ENCODE data around the gene MANSC1.
"Not testable (repeated sequence)": the region's sequence is repeated elsewhere in the genome, so short reads cannot be mapped to it uniquely, and the experiment has no call there.

The MANSC1 gene

GRCh38 chr12:12364787-12365445, 14.9 kb upstream of the MANSC1 start:
- DNase-seq = no peak

GRCh38 chr12:12358528-12358927, 8.5 kb upstream of the MANSC1 start:
- DNase-seq = no peak

- no peak for DNase-seq
These were observed 7.8 kb upstream of the MANSC1 start for GRCh38 chr12:12357719-12358461.

DNA sequence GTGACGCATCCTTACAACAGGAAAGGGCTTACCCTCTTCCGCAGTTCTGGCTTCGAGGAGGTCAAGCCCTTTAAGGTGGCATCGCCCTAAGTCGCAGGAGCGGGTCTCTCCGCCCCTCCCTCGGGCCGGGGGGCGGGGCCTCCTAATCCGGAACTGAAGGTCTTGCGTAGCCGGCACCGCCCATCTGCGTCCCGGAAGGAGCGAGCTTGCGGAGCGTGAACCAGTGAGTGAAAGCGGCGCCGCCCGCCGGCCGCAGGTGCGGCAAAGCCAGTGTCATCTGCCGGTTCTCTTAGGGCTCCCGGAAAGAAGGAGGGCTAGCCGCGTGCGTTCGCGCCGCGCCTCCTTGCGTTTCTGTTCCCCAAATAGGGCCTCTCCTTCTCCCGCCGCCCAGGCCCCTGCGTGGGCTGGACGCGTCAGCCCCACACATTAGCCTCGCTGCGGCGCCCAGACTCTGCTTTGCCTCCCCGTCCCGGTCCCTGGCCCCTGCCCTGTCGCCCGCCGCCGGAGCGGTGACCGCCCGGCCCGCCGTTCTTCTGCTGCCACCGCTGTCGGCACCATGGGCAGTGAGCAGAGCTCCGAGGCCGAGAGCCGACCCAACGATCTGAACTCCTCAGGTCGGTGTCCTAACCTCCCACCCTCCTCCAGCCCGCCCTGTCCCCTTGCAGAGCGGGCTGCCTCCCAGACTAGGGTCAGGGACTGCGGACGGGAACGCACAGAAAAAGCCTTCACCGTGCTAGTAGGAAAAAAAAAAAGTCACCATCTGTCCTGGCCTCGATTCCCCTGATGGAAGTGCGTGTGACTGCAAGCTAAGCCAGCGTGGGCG, 7.1 kb upstream of the MANSC1 start, which contains the start of gene BORCS5:
Gene BORCS5 (plus strand): TSS at position 183 of the 823 bp plus-strand sequence. CDS start 374 bp downstream, at position 557.
- DNase-seq = peak; percentile 81

GRCh38 chr12:12356467-12356895, 6.4 kb upstream of the MANSC1 start:
- no peak for DNase-seq

DNA sequence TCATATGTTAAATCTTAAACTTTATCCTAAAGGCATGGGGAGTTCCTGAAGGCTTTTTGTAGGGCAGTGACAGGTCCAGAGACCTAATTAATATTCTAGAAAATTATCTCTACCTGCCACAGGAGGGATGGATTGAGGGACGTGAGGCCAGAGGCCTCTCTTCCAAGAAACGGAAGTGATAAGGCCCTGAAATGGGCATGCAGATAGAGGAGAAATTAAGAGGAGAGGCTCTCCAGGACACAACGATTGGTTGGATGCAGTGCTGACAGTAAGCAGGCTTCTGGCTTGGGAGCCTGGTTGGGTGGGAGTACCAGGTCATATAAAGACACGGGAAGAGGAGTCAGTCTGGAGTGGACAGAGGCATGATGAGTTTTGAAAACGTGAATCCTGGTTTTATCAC, 3.8 kb upstream of the MANSC1 start:
- DNase-seq = no peak

GRCh38 chr12:12353276-12353675, 3.2 kb upstream of the MANSC1 start:
- no peak for DNase-seq

GRCh38 chr12:12351468-12352185, 1.6 kb upstream of the MANSC1 start:
- DNase-seq = not testable (repeated sequence)

DNA sequence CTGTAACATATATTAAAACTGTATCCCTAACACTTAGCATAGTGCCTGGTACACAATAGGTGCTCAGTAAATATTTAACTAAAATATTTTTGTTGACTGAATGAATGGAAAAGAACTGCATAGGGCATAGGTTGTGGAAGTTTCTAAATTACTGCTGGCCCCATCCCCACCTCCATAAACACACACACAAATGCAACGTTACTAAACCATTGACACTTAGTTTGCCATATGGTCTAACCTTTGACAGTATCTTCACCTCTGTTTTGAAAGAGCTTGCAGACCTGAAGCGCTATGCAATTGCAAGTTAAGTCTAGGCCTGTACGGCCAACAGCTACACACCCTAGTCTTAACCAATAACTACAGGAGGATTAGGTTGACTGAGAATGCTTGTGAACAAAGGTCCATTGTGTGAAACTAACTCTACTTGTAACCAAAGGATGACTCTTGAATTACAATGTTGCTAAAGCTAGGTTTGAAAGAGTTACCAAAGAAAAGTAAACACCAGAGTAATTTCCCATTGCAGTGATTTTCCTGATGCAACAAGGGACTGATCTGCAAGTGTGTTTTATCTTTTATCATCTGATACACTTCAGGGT, 924 bp upstream of the MANSC1 start:
- DNase-seq = no peak

DNA sequence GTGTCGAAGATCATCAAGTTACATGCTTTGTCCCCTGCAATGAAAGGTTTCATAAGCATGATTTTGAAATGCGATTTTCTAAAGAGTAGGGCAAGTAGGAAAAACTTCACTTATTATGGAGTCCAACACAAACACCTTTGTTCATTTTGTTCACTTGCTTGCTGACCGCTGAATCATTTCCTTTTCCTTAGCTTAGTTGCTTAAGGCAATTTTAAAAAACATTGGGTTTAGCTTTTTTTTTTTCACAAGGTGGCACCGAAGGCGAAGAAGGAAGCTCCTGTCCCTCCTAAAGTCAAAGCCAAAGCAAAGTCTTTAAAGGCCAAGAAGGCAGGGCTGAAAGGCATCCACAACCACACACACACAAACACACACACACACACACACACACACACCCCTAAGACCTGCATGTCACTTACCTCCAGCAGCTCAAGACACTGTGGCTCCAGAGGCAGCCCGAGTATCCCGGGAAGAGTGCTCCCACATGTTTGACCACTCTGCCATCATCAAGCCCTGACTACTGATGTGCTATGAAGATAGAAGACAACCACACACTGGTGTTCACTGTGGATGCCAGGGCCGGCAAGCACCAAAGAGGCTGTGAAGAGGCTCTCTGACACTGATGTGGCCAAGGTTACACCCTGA, 11.4 kb downstream of the MANSC1 start:
- DNase-seq = no peak

- no peak for DNase-seq
These were observed 13.5 kb downstream of the MANSC1 start for GRCh38 chr12:12336511-12336910.

DNA sequence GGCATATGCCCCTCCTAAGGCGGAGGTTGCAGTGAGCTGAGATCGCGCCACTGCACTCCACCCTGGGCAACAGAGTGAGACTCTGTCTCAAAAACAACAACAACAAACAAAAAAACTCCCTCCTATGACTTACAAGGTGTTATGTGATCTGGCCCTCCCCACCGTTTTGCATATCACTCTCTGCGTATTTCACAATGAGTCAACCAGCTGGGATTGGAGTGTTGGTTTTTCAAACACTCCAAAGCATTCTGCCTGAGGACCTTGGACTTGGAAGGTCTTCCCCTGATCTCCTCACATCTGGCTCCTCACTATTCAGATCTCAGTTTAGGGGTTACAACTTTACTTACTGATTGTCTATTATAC, 14.0 kb downstream of the MANSC1 start:
- DNase-seq = no peak

- peak; percentile 27 for DNase-seq
These were observed 15.5 kb downstream of the MANSC1 start for GRCh38 chr12:12334367-12335040.

DNA sequence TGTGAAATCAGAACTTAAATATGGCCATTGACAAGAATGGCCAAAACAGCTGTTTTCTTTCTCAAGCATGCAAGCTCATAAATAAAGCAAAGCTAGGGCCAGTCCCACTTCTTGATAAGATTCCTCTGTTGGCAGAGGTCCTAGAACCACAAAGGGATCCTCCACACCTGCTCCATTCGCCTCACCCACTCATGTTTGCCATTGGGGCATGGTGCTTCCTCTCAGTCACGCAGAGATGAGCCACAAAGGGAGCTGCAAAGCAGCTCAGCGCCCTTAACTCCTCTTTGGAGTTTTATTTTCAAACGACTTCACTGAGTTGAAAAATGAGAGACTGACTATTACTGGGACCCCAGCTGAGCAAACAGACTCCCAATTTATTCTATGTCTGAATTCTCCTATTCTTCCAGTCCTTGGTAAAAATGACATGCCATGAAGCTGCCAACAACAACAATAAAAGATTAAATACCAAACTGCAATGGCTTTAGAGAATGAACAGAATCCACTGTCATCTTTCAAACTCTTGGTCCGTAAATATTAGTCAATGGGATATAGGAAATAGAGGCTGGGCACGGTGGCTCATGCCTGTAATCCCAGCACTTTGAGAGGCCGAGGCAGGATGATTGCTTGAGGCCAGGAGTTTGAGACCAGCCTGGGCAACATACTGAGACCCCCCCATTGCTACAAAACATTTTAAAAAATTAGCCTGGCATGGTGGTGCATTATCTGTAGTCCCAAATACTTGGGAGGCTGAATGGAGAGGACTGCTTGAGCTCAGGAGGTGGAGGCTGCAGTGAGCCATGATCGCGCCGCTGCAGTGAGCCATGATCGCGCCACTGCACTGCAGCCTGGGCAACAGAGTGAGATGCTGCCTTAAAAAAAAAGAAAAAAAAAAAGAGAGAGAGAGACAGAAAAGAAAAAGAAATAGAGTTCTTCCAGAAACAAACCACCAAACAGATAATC, 16.4 kb downstream of the MANSC1 start:
- no peak for DNase-seq

DNA sequence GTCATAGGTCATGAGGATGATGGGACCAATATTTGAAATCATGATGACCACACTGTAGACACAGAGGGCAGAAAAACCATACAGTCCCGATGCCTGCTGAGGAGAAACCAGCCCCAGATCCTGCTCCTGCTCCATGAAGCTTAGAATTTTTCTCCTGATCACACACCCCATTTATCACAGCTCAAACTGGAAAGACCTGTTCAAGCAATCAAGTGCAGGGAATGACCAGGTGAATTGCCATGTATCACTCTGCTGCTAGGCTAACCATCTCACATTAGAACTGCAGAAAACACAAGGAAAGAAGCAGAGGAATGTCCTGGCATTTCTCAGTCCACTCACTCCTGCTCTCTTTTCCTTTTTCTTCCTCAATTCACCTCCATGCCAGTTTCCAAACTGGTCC, 18.1 kb downstream of the MANSC1 start:
- no peak for DNase-seq

DNA sequence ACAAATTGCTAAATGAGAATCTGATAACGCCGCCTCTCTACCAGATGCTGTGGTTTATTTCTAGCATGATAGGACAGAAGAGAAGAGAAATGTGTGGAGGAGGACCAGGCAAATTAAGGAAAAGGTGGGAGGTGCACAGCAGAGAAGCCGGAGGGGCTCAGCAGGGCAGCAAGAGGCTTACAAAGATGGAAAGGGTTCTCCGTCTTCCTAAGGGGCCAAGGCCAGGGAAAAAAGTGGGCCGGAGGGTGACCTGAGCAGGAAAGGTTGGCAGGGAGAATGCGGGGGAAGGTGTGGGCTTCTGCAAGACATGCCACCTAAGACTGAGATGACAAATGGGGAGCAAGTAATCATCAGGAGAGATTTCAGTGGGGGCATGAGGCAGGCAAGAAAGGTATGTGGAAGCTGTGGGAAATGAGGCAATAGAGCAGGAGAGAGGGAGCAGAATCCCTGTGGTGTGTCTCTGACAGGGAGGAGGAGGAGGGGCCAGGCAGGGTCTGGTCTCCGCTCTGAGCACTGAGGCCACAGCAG, 18.7 kb downstream of the MANSC1 start:
- DNase-seq = no peak

DNA sequence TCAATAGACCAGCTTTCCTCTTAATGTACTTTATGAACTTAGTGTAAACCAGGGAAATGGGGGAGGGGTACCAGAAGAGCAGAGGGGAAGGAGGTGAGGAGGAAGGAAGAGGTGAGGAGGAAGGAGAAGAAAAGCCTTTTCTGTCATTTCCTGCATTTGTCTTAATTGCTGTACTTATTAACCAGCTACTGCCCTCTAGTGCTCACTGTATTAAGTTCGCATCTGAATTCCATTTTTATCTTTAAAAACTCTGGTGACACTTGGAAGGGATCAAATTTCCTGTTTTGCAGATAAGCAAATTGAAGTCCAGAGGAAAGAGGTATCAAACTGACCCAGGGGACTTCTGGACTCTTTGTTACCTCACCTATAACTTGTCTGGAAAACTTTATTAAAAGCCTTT, 22.2 kb downstream of the MANSC1 start:
- no peak for DNase-seq

DNA sequence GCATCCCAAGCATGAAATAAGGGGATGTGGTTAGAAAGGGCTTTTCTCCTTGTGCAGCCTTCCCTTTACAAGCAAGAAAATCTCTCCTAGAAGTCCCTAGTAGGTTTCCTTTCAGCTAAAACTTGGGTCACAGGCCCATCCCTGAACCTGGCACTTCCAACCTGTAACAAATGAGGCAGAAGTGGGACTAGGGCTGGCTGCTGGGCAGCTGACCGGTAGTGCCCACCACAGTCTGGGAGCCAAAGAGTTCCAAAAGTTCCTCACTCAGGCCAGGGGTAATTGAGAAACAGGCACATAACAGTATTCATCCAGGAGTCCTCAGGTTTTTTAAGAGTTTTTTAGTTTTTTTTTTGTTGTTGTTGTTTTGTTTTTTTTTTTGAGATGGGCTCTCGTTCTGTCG, 23.8 kb downstream of the MANSC1 start:
- DNase-seq = no peak

- DNase-seq = no peak
These were observed 26.5 kb downstream of the MANSC1 start for GRCh38 chr12:12323591-12323990.

- no peak for DNase-seq
These were observed 26.9 kb downstream of the MANSC1 start for GRCh38 chr12:12323118-12323517.
